Neuronal stem cell (in vitro differentiated cells): ENCODE results near the gene WDR5.

Experiments
- DNase-seq: peaks from one replicate; pipeline ENCODE4 v3.0.0-alpha.2; 2013; ENCODE audit warnings: low spot score
- H2AFZ ChIP-seq: one replicate; pipeline ENCODE4 v1.6.1; 2013; ENCODE audit warnings: mild to moderate bottlenecking, low read length, inconsistent platforms
- H2AK5ac ChIP-seq: 2 replicates; pipeline ENCODE4 v1.6.1; 2013; ENCODE audit warnings: low read depth, mild to moderate bottlenecking, inconsistent platforms, low read length, moderate library complexity, mixed read lengths
- H2BK120ac ChIP-seq: 2 replicates; pipeline ENCODE4 v1.6.1; 2013; ENCODE audit warnings: low read depth, mild to moderate bottlenecking, inconsistent platforms, low read length, moderate library complexity, mixed read lengths
- H2BK12ac ChIP-seq: one replicate; pipeline ENCODE4 v1.6.1; 2013; ENCODE audit warnings: low read length, inconsistent platforms
- H2BK15ac ChIP-seq: 2 replicates; pipeline ENCODE4 v1.6.1; 2013; ENCODE audit warnings: mild to moderate bottlenecking, low read length, inconsistent platforms, mixed read lengths
- H2BK5ac ChIP-seq: one replicate; pipeline ENCODE4 v1.6.1; 2013; ENCODE audit warnings: inconsistent platforms, mild to moderate bottlenecking, low read length, moderate library complexity
- H3K14ac ChIP-seq: one replicate; pipeline ENCODE4 v1.6.1; 2013; ENCODE audit warnings: low read length, inconsistent platforms
- H3K18ac ChIP-seq: 2 replicates; pipeline ENCODE4 v1.6.1; 2013; ENCODE audit warnings: low read length, inconsistent platforms
- H3K23ac ChIP-seq: 2 replicates; pipeline ENCODE4 v1.6.1; 2013; ENCODE audit warnings: low read depth, mild to moderate bottlenecking, mixed read lengths, low read length, inconsistent platforms; ENCODE audit not compliant: poor library complexity
- H3K27ac ChIP-seq: replicated peaks from 3 replicates; pipeline ENCODE4 v1.5.1; 2013; ENCODE audit warnings: low read length, inconsistent platforms
- H3K27me3 ChIP-seq, 3 experiments: 2 replicates each; pipeline ENCODE4 v1.6.1; 2013; ENCODE audit warnings: low read length in 3 of 3, mild to moderate bottlenecking in 2 of 3, inconsistent platforms in 1 of 3, low read depth in 1 of 3, mixed read lengths in 1 of 3, moderate library complexity in 1 of 3; ENCODE audit not compliant: control insufficient read depth in 3 of 3, insufficient read depth in 3 of 3
- H3K36me3 ChIP-seq, 2 donors: replicated peaks in 1 of 2; 2 replicates each; pipeline ENCODE4 v1.6.1; 2013; ENCODE audit warnings: low read length in 2 of 2; ENCODE audit not compliant: control insufficient read depth in 2 of 2, insufficient read depth in 2 of 2
- H3K4ac ChIP-seq: 2 replicates; pipeline ENCODE4 v1.6.1; 2013; ENCODE audit warnings: inconsistent platforms, mild to moderate bottlenecking, low read length, moderate library complexity
- H3K4me1 ChIP-seq, 2 donors: 1 replicate in 1 of 2; 2 replicates in 1 of 2; pipeline ENCODE4 v1.6.1; 2013; ENCODE audit warnings: low read length in 2 of 2, low read depth in 1 of 2; ENCODE audit not compliant: control insufficient read depth in 2 of 2, insufficient read depth in 1 of 2
- H3K4me2 ChIP-seq: one replicate; pipeline ENCODE4 v1.6.1; 2013; ENCODE audit warnings: mild to moderate bottlenecking, low read length, inconsistent platforms; ENCODE audit not compliant: insufficient read depth, poor library complexity, severe bottlenecking
- H3K4me3 ChIP-seq, 2 donors: 2 replicates each; pipeline ENCODE4 v1.5.1; 2013; ENCODE audit warnings: low read length in 2 of 2, mild to moderate bottlenecking in 2 of 2, inconsistent platforms in 1 of 2, moderate library complexity in 1 of 2
- H3K79me1 ChIP-seq: one replicate; pipeline ENCODE4 v1.6.1; 2013; ENCODE audit warnings: low read depth, mild to moderate bottlenecking, inconsistent platforms, low read length, moderate library complexity
- H3K9ac ChIP-seq: one replicate; pipeline ENCODE4 v1.6.1; 2013; ENCODE audit warnings: mild to moderate bottlenecking, low read depth, low read length, inconsistent platforms; ENCODE audit not compliant: poor library complexity
- H3K9me3 ChIP-seq, 2 donors: replicated peaks in 1 of 2; 2 replicates each; pipeline versions ENCODE3 to v1.6.1; 2013; ENCODE audit warnings: low read length in 2 of 2, mild to moderate bottlenecking in 2 of 2, inconsistent platforms in 1 of 2, low read depth in 1 of 2, mixed read lengths in 1 of 2, moderate library complexity in 1 of 2; ENCODE audit not compliant: control insufficient read depth in 2 of 2, insufficient read depth in 1 of 2
- H4K8ac ChIP-seq: one replicate; pipeline ENCODE4 v1.6.1; 2013; ENCODE audit warnings: low read depth, mild to moderate bottlenecking, inconsistent platforms, low read length, moderate library complexity
- H4K91ac ChIP-seq: one replicate; pipeline ENCODE4 v1.6.1; 2013; ENCODE audit warnings: low read length, low read depth, mild to moderate bottlenecking, inconsistent platforms; ENCODE audit not compliant: poor library complexity
- WGBS, 2 donors: extraction: QIAGEN DNeasy Blood & Tissue Kit; methylation state at CpG; one replicate each; pipeline ENCODE4 v1.1.7; 2013; ENCODE audit warnings: missing lambda C conversion rate in 2 of 2, mixed read lengths in 1 of 2; ENCODE audit not compliant: insufficient read length in 2 of 2, insufficient replicate concordance in 1 of 2; ENCODE audit errors: extremely low coverage in 2 of 2; 5-methylcytosine and 5-hydroxymethylcytosine counted together
- small RNA-seq: library from polyadenylated mRNA; stranded (forward); fragments of <200 nt; extraction: miRNeasy Mini kit (QIAGEN cat#:217004); gene quantifications from one replicate; pipeline ENCODE3, GENCODE V24; 2013; ENCODE audit not compliant: insufficient read depth

The WDR5 gene

DNA sequence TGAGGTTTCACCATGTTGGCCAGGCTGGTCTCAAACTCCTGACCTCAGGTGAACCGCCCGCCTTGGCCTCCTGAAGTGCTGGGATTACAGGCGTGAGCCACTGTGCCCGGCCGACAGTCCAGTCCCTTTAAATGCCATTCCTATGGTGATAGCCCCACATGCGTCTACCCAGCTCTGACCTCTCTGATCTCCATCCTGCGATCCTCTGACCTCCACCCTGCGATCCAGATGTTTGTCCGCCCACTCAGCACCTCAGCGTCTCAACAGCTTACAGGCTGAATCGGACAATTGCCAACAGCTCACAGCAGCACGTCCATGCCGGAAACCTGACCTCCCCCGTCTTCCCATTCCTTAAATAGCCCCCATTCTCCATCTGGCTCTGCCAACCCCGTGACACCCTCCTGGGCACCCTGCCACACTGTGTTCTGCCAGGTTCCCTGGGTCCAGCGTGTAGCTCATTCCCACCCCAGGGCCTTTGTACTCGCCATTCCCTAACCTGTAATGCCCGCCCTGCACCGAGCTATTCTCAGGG is 72.5 kb downstream of the WDR5 start:
- Histone ChIP-seq H3K4ac (no peak overlapping the region), H3K79me1 (no peaks in the 10 kb centered on the region), H2BK5ac (no peak overlapping the region), H4K91ac (no peak overlapping the region), H2AFZ (no peak overlapping the region), H3K27me3 (no peaks in the 10 kb centered on the region), H2AK5ac (peak overlapping the region; percentile 65), H2BK15ac (peak overlapping the region; percentile 71), H2BK120ac (no peak overlapping the region), H3K14ac (no peak overlapping the region), H4K8ac (no peak overlapping the region), H3K23ac (peak overlapping the region; percentile 67), H3K4me1 (peaks cover 4 to 11% of the 10 kb centered on the region in 2 donors), H3K36me3 (no peaks in the 10 kb centered on the region), H3K9me3 (peaks cover 0 to 5% of the 10 kb centered on the region in 2 donors), H3K4me2 (no peak overlapping the region), H3K4me3 (no peak overlapping the region), H3K18ac (peak overlapping the region; percentile 60), H2BK12ac (no peak overlapping the region), H3K9ac (no peak overlapping the region), H3K27ac (no peak overlapping the region)
- DNase-seq, result no peak
- no CpG with 5 or more reads among the region's 19 CpGs for WGBS, 2 donors

DNA sequence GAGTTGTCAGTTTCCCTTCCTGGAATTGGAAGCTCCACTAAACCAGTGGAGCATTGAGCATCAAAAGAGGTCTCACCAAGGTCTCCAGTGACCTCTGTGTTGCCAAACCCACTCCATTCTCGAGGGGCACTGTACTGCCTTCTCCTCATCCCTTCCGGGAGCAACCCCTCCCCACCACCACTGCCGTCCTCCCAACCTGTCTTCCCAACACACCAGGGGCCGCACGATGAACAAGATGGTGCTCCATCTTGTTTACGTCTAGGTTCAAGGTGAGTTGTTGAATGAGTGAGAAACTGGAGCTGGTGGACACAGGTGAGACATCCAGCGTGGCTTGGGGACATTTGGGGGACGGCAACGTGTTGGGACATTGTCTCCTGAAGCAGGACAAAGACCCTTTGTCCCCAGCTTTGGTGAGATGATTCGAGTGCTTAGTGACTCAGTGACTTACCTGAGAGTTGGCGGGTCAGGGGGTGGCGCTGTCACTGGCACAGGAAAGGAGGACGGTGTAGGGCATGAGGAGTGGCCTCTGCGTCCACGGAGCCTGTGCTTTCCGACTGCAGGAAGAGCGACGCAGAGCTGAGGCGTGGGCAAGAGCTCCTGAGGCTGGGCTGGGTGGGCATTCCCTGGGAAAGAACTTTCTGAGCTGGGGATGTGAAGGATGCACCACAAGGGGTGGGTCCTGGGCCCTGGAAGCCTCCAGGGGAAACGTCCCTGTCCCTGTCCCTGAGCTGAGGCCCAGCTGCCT is 73.3 kb downstream of the WDR5 start:
- H3K79me1 ChIP-seq, result no peaks in the 10 kb centered on the region
- no peak overlapping the region for H2BK12ac ChIP-seq
- peak overlapping the region; percentile 91 for H2BK5ac ChIP-seq
- H3K36me3 ChIP-seq, result no peaks in the 10 kb centered on the region
- peak overlapping the region; percentile 76 for H3K14ac ChIP-seq
- peaks cover 0 to 5% of the 10 kb centered on the region in 2 donors for H3K9me3 ChIP-seq
- H2BK120ac ChIP-seq, result no peak overlapping the region
- H3K23ac ChIP-seq, result no peak overlapping the region
- no peak overlapping the region for H4K91ac ChIP-seq
- H3K4ac ChIP-seq, result no peak overlapping the region
- H2AFZ ChIP-seq, result no peak overlapping the region
- H3K4me3 ChIP-seq, result no peak overlapping the region
- H3K27ac ChIP-seq, result no peak overlapping the region
- H3K4me2 ChIP-seq, result no peak overlapping the region
- H2AK5ac ChIP-seq, result peak overlapping the region; percentile 66
- peak overlapping the region; percentile 87 for H2BK15ac ChIP-seq
- DNase-seq, result no peak
- peak overlapping the region; percentile 75 for H3K9ac ChIP-seq
- H4K8ac ChIP-seq, result peak overlapping the region; percentile 9
- no CpG with 5 or more reads among the region's 20 CpGs for WGBS, 2 donors
- H3K27me3 ChIP-seq, result no peaks in the 10 kb centered on the region
- H3K4me1 ChIP-seq, result peaks cover 12 to 18% of the 10 kb centered on the region in 2 donors
- H3K18ac ChIP-seq, result peak overlapping the region; percentile 80

Small RNAs within 50 kb of the gene (small RNA-seq; reads per million reads assigned to genes)
- gene RNU6ATAC, result 6.3 reads per million, percentile 33 among the genes with 10 or more reads in this experiment
